Activated naive CD8-positive, alpha-beta T cell (primary cell): ENCODE measurements around the gene TMC3.
A peak's percentile ranks its signal among the peaks of the same experiment; 100 is the strongest.

Experiments used
- H3K27ac Mint-ChIP-seq: one replicate; pipeline ENCODE4 v1.8.0; 2021; ENCODE audit warnings: mixed read lengths
- H3K27me3 Mint-ChIP-seq: one replicate; pipeline ENCODE4 v1.8.0; 2021; ENCODE audit warnings: mixed read lengths
- H3K36me3 Mint-ChIP-seq: one replicate; pipeline ENCODE4 v1.8.0; 2021; ENCODE audit warnings: mixed read lengths
- H3K4me1 Mint-ChIP-seq: one replicate; pipeline ENCODE4 v1.8.0; 2021; ENCODE audit warnings: low read depth, mixed read lengths
- H3K4me3 Mint-ChIP-seq: one replicate; pipeline ENCODE4 v1.8.0; 2021; ENCODE audit warnings: mild to moderate bottlenecking, mixed read lengths
- H3K9me3 Mint-ChIP-seq: one replicate; pipeline ENCODE4 v1.8.0; 2021; ENCODE audit warnings: low read depth, mixed read lengths

The TMC3 gene

DNA sequence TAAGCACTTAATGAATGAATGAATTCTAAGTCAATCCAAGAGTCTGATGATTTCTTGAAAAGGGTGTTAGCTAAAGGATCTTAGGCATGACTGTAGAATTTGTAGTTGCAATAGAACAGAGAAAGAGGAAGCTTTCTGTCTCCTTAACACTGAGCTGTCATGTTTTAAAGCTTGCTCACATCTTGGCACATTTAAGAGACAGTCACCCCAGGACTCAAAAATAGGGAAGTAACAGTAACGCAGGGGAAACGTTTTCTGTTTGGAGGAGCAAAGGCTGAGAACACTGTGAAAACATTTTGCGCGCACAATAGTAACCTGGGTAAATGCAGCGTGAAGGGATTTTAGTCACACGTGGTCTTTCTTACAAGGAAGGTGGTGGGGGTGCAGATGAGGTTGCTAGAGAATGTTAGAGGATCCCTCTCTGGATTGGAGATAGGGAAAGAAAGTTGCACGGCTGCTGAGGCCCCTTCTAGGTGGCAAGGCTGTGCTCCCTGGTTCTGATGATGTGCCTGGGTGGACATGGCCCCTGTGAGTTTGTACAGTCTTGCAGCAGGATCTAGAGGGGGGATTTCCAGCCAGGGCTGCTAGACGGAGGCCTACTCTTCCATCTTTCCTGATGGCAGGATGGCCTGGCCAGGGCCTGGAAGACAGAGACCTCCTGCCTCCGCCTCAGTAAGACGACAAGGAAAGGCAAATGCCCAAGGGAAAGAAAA is 62.1 kb downstream of the TMC3 start:
- no peaks in the 10 kb centered on the region for H3K27me3 Mint-ChIP-seq
- H3K27ac Mint-ChIP-seq = peak overlapping the region; percentile 97
- H3K36me3 Mint-ChIP-seq = peaks cover 36% of the 10 kb centered on the region
- no peaks in the 10 kb centered on the region for H3K9me3 Mint-ChIP-seq
- H3K4me3 Mint-ChIP-seq = peak overlapping the region; percentile 12
- peaks cover 88% of the 10 kb centered on the region for H3K4me1 Mint-ChIP-seq

DNA sequence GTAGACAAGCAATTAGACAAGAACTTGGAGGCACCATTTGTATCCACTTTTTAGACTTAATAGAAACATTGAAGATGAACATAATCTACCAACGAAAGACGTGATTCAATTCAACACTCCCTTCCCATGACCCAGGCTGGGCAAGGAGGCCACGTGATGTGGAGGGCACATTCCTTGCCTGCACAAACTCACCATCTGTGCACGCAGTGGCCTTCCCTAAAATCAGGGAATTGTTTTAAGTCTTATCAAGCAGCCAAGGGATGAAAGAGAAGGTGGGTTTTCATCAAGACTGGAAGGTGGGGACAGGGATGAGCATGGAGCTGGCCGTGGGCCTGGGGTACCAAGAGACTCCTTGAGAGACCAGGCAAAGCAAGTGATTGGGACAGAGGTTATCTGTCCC is 63.5 kb downstream of the TMC3 start:
- H3K4me3 Mint-ChIP-seq = no peak overlapping the region
- no peaks in the 10 kb centered on the region for H3K27me3 Mint-ChIP-seq
- H3K9me3 Mint-ChIP-seq = no peaks in the 10 kb centered on the region
- peaks cover 45% of the 10 kb centered on the region for H3K36me3 Mint-ChIP-seq
- peak overlapping the region; percentile 97 for H3K27ac Mint-ChIP-seq
- H3K4me1 Mint-ChIP-seq = peaks cover 89% of the 10 kb centered on the region

- Mint-ChIP-seq H3K27me3 (no peaks in the 10 kb centered on the region), H3K27ac (peak overlapping the region; percentile 97), H3K4me3 (peak overlapping the region; percentile 21), H3K36me3 (peaks cover 41% of the 10 kb centered on the region), H3K4me1 (peaks cover 89% of the 10 kb centered on the region), H3K9me3 (no peaks in the 10 kb centered on the region)
Observed at GRCh38 chr15:81309647-81310450, 64.2 kb downstream of the TMC3 start.

- Mint-ChIP-seq H3K9me3 (no peaks in the 10 kb centered on the region), H3K36me3 (peaks cover 48% of the 10 kb centered on the region), H3K27ac (peak overlapping the region; percentile 97), H3K4me1 (peaks cover 91% of the 10 kb centered on the region), H3K27me3 (no peaks in the 10 kb centered on the region), H3K4me3 (no peak overlapping the region)
Observed at GRCh38 chr15:81308260-81308659, 65.8 kb downstream of the TMC3 start.

DNA sequence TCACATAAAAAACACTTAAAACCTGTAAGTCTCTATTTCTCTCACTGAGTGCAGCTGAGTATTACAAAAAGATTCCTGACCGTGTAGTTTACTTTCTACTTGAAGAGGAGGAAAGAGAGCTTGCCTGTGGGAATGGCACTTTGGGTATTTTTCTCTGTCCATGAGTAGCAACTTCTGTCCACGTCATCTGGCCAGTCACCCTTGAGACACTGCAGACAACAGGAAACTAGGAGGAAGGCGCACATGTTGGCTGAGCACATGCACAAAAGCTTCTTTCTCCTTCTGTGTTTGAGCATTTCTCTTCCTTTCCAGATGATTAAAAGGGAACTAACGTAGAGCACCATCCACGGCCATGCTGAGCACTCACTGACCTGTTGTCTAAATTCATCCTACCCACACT is 69.8 kb downstream of the TMC3 start:
- H3K4me3 Mint-ChIP-seq = peak overlapping the region; percentile 98
- H3K36me3 Mint-ChIP-seq = peaks cover 51% of the 10 kb centered on the region
- no peaks in the 10 kb centered on the region for H3K27me3 Mint-ChIP-seq
- H3K4me1 Mint-ChIP-seq = peaks cover 84% of the 10 kb centered on the region
- H3K27ac Mint-ChIP-seq = peak overlapping the region; percentile 97
- H3K9me3 Mint-ChIP-seq = no peaks in the 10 kb centered on the region

GRCh38 chr15:81303244-81304225 is 70.5 kb downstream of the TMC3 start:
- peaks cover 50% of the 10 kb centered on the region for H3K36me3 Mint-ChIP-seq
- H3K4me3 Mint-ChIP-seq = peak overlapping the region; percentile 98
- H3K27ac Mint-ChIP-seq = peak overlapping the region; percentile 97
- no peaks in the 10 kb centered on the region for H3K9me3 Mint-ChIP-seq
- H3K4me1 Mint-ChIP-seq = peaks cover 86% of the 10 kb centered on the region
- H3K27me3 Mint-ChIP-seq = no peaks in the 10 kb centered on the region

GRCh38 chr15:81302701-81303109 is 71.3 kb downstream of the TMC3 start:
- no peaks in the 10 kb centered on the region for H3K9me3 Mint-ChIP-seq
- H3K27me3 Mint-ChIP-seq = no peaks in the 10 kb centered on the region
- peak overlapping the region; percentile 97 for H3K27ac Mint-ChIP-seq
- peaks cover 88% of the 10 kb centered on the region for H3K4me1 Mint-ChIP-seq
- peak overlapping the region; percentile 98 for H3K4me3 Mint-ChIP-seq
- H3K36me3 Mint-ChIP-seq = peaks cover 50% of the 10 kb centered on the region

GRCh38 chr15:81301815-81302399 is 72.1 kb downstream of the TMC3 start:
- no peaks in the 10 kb centered on the region for H3K9me3 Mint-ChIP-seq
- H3K27ac Mint-ChIP-seq = peak overlapping the region; percentile 97
- H3K4me1 Mint-ChIP-seq = peaks cover 86% of the 10 kb centered on the region
- H3K4me3 Mint-ChIP-seq = peak overlapping the region; percentile 98
- peaks cover 47% of the 10 kb centered on the region for H3K36me3 Mint-ChIP-seq
- no peaks in the 10 kb centered on the region for H3K27me3 Mint-ChIP-seq

GRCh38 chr15:81301385-81301784 is 72.6 kb downstream of the TMC3 start:
- H3K27me3 Mint-ChIP-seq = no peaks in the 10 kb centered on the region
- H3K4me3 Mint-ChIP-seq = peak overlapping the region; percentile 98
- H3K9me3 Mint-ChIP-seq = no peaks in the 10 kb centered on the region
- H3K27ac Mint-ChIP-seq = peak overlapping the region; percentile 97
- peaks cover 45% of the 10 kb centered on the region for H3K36me3 Mint-ChIP-seq
- H3K4me1 Mint-ChIP-seq = peaks cover 87% of the 10 kb centered on the region

GRCh38 chr15:81299630-81300273 is 74.3 kb downstream of the TMC3 start:
- Mint-ChIP-seq H3K4me1 (peaks cover 87% of the 10 kb centered on the region), H3K36me3 (peaks cover 36% of the 10 kb centered on the region), H3K4me3 (peak overlapping the region; percentile 98), H3K27me3 (no peaks in the 10 kb centered on the region), H3K9me3 (no peaks in the 10 kb centered on the region), H3K27ac (peak overlapping the region; percentile 98)

- Mint-ChIP-seq H3K4me3 (peak overlapping the region; percentile 98), H3K4me1 (peaks cover 87% of the 10 kb centered on the region), H3K27me3 (no peaks in the 10 kb centered on the region), H3K27ac (peak overlapping the region; percentile 98), H3K9me3 (no peaks in the 10 kb centered on the region), H3K36me3 (peaks cover 30% of the 10 kb centered on the region)
Observed at GRCh38 chr15:81299156-81299555, 74.9 kb downstream of the TMC3 start.

- Mint-ChIP-seq H3K27ac (peak overlapping the region; percentile 98), H3K36me3 (peaks cover 28% of the 10 kb centered on the region)
Observed at GRCh38 chr15:81298611-81299010, 75.4 kb downstream of the TMC3 start.

DNA sequence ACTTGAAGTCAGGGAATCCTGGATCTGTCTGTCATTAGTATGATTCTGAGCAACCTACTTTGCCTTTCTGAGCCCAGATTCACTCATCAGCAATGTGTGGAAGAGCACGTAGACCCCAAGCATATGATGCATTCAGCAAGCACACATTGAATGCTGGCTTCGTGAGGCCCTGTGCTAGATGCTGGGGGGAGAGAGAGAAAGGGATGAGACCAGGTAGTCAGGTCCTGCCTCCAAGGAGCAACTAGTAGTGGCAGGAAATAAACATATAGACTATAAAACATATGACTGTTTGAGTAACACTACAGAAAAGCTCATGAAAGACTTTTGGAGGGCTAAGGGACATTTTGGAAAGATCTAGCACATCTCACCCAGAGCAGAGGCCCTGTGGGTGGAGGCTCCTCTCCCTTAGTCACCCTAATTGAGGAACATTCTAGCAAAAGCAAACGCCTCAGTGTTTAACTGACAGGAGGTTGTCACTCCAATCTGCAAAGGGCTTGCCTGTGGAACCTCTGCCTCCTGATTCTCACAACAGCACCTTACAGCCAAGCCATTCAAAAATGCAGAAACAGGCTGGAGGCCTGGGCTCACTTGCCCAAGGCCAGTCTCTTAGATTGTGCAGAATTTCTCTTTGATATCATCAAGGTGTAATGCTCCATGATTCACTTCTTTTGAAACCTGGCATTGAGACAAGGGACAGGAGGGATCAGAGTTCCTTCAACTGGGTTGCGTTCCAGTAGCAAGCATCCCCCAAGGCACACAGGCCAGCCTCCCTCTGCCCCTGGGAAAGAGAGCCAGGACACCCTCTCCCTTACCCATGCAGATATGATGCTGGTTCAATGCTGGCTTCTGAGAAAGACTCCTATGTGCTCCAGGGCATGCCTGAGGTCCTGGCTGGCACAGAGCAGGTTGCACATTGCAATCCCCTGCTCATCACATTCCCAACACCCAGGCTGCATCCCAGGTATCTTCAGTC is 76.1 kb downstream of the TMC3 start:
- Mint-ChIP-seq H3K27ac (peak overlapping the region; percentile 98), H3K4me3 (peak overlapping the region; percentile 98), H3K36me3 (peaks cover 28% of the 10 kb centered on the region), H3K4me1 (peaks cover 88% of the 10 kb centered on the region), H3K9me3 (no peaks in the 10 kb centered on the region), H3K27me3 (no peaks in the 10 kb centered on the region)

More at GRCh38 chr15:81298611-81299010, 75.4 kb downstream of the TMC3 start:
- peak overlapping the region; percentile 98 for H3K4me3 Mint-ChIP-seq
- H3K4me1 Mint-ChIP-seq = peaks cover 87% of the 10 kb centered on the region
- H3K9me3 Mint-ChIP-seq = no peaks in the 10 kb centered on the region
- no peaks in the 10 kb centered on the region for H3K27me3 Mint-ChIP-seq
